ENCODE measurements around the gene ZNF783.

Gene ZNF783

GRCh38 chr7:149261829-149262617 lies at the start of gene ZNF783:
Gene ZNF783, plus strand, starts transcription at chr7:149262196. Its CDS starts 138 bp downstream, at chr7:149262334.
- DNase-seq (ENCODE audit: extremely low read depth, low read depth), result no peak
- peak within 1 kb of the TSS; percentile 56 for H3K4me3 ChIP-seq (replicated peaks; ENCODE audit: low read depth, low read length)
- TF ChIP-seq CTCF (IDR thresholded peaks at IDR 0.05; ENCODE audit: low read depth, low read length, missing control alignments), result peak; percentile 55

GRCh38 chr7:149214020-149214720 lies 47.8 kb upstream of the ZNF783 start:
- TF ChIP-seq CTCF (IDR thresholded peaks at IDR 0.05; ENCODE audit: low read depth, low read length, missing control alignments), result no peak
- no peak for DNase-seq (ENCODE audit: extremely low read depth, low read depth)
- no peak overlapping the region for H3K4me3 ChIP-seq (replicated peaks; ENCODE audit: low read depth, low read length)

- no peak overlapping the region for H3K4me3 ChIP-seq (replicated peaks; ENCODE audit: low read depth, low read length)
- no peak for DNase-seq (ENCODE audit: extremely low read depth, low read depth)
- TF ChIP-seq CTCF (IDR thresholded peaks at IDR 0.05; ENCODE audit: low read depth, low read length, missing control alignments), result no peak
Observed at GRCh38 chr7:149216402-149216801, 45.6 kb upstream of the ZNF783 start.

GRCh38 chr7:149217570-149217969 lies 44.4 kb upstream of the ZNF783 start:
- no peak overlapping the region for H3K4me3 ChIP-seq (replicated peaks; ENCODE audit: low read depth, low read length)
- no peak for DNase-seq (ENCODE audit: extremely low read depth, low read depth)
- TF ChIP-seq CTCF (IDR thresholded peaks at IDR 0.05; ENCODE audit: low read depth, low read length, missing control alignments), result no peak

GRCh38 chr7:149218469-149219420 lies 43.3 kb upstream of the ZNF783 start:
- H3K4me3 ChIP-seq (replicated peaks; ENCODE audit: low read depth, low read length), result no peak overlapping the region
- no peak for DNase-seq (ENCODE audit: extremely low read depth, low read depth)

More at GRCh38 chr7:149218469-149219420, 43.3 kb upstream of the ZNF783 start:
- no peak for TF ChIP-seq CTCF (IDR thresholded peaks at IDR 0.05; ENCODE audit: low read depth, low read length, missing control alignments)
